ENCODE data around the gene OR2AK2. TPM values are rescaled to one million over a fixed set of nuclear protein-coding genes. Genes with fewer than 3 reads are reported as not detected.

Gene OR2AK2
- total RNA-seq, 1 donor from 2014 or later: not detected

GRCh38 chr1:248015803-248016202 lies 50.8 kb downstream of the OR2AK2 start:
- TF ChIP-seq, protein P1, sequence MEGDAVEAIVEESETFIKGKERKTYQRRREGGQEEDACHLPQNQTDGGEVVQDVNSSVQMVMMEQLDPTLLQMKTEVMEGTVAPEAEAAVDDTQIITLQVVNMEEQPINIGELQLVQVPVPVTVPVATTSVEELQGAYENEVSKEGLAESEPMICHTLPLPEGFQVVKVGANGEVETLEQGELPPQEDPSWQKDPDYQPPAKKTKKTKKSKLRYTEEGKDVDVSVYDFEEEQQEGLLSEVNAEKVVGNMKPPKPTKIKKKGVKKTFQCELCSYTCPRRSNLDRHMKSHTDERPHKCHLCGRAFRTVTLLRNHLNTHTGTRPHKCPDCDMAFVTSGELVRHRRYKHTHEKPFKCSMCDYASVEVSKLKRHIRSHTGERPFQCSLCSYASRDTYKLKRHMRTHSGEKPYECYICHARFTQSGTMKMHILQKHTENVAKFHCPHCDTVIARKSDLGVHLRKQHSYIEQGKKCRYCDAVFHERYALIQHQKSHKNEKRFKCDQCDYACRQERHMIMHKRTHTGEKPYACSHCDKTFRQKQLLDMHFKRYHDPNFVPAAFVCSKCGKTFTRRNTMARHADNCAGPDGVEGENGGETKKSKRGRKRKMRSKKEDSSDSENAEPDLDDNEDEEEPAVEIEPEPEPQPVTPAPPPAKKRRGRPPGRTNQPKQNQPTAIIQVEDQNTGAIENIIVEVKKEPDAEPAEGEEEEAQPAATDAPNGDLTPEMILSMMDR (conservative IDR thresholded peaks at IDR 0.05; ENCODE audit: low read depth, low read length): no peak
- DNase-seq (ENCODE audit: low read depth): no peak
- no peak overlapping the region for H3K4me3 ChIP-seq (ENCODE audit: low read depth, low read length)

Other genes with a start within 250 kb of the OR2AK2 start
- gene OR6F1, start 248.6 kb upstream of the OR2AK2 start, total RNA-seq: not detected in 2 replicates
- gene OR14K1, start 226.6 kb upstream of the OR2AK2 start, total RNA-seq: not detected in 2 replicates
- gene OR14A2, start 217.1 kb upstream of the OR2AK2 start, total RNA-seq: not detected in 2 replicates
- not detected in 2 replicates for gene OR1C1, start 204.7 kb upstream of the OR2AK2 start, total RNA-seq
- gene OR14A16, start 141.1 kb upstream of the OR2AK2 start, total RNA-seq: not detected in 2 replicates
- gene OR11L1, start 123.3 kb upstream of the OR2AK2 start, total RNA-seq: not detected in 2 replicates
- gene TRIM58, start 108.0 kb upstream of the OR2AK2 start, total RNA-seq: 2.0 and 6.0 TPM in 2 replicates
- gene OR2W3, start 69.6 kb upstream of the OR2AK2 start, total RNA-seq: 2.2 TPM in 1 of 2 replicates, not detected in the other
- gene OR2T8, start 45.0 kb upstream of the OR2AK2 start, total RNA-seq: 0.14 TPM in 1 of 2 replicates, not detected in the other
- gene OR2AJ1, start 40.3 kb upstream of the OR2AK2 start, total RNA-seq: not detected in 2 replicates
- gene OR2L8, start 16.4 kb upstream of the OR2AK2 start, total RNA-seq: not detected in 2 replicates
- gene OR2L5, start 48.4 kb downstream of the OR2AK2 start, total RNA-seq: not detected in 2 replicates
- gene OR2L2, start 64.8 kb downstream of the OR2AK2 start, total RNA-seq: not detected in 2 replicates
- gene OR2L3, start 81.6 kb downstream of the OR2AK2 start, total RNA-seq: not detected in 2 replicates
- gene OR2L13, start 130.0 kb downstream of the OR2AK2 start, total RNA-seq: not detected in 2 replicates
- not detected in 2 replicates for gene OR2M5, start 179.9 kb downstream of the OR2AK2 start, total RNA-seq
- gene OR2M2, start 209.6 kb downstream of the OR2AK2 start, total RNA-seq: not detected in 2 replicates
- gene OR2M3, start 232.0 kb downstream of the OR2AK2 start, total RNA-seq: not detected in 2 replicates

Data from epithelial cell of proximal tubule (primary cell).